Stimulated activated CD4-positive, alpha-beta T cell treated with anti-CD3 and anti-CD28 coated beads, Interleukin-1b, Interleukin-23, amount 100 ng/mL, for 48 hours (primary cell): ENCODE results near the gene ICAM1.

Experiments
- DNase-seq: peaks from one replicate; pipeline ENCODE4 v3.0.0-alpha.2; 2020

ICAM1 gene

GRCh38 chr19:10328558-10329429 lies 57.9 kb downstream of the ICAM1 start:
- DNase-seq = no peak

- no peak for DNase-seq
Observed at GRCh38 chr19:10329555-10329954, 58.6 kb downstream of the ICAM1 start.

- DNase-seq = no peak
Observed at GRCh38 chr19:10332158-10332964, 61.4 kb downstream of the ICAM1 start.

GRCh38 chr19:10332965-10333757 lies 62.2 kb downstream of the ICAM1 start, which contains the start of gene RAVER1:
Gene RAVER1, minus strand, starts transcription at chr19:10333529. Its CDS starts 22 bp downstream, at chr19:10333507.
- DNase-seq = peak; percentile 98

GRCh38 chr19:10333758-10334587 lies 63.1 kb downstream of the ICAM1 start:
- no peak for DNase-seq

GRCh38 chr19:10334588-10335351 lies 63.9 kb downstream of the ICAM1 start:
- DNase-seq = peak; percentile 67

- no peak for DNase-seq
Observed at GRCh38 chr19:10335352-10335985, 64.5 kb downstream of the ICAM1 start.
